Mesodermal cell (in vitro differentiated cells): ENCODE measurements around the gene PDE5A.
"Not testable (repeated sequence)": the region's sequence is repeated elsewhere in the genome, so short reads cannot be mapped to it uniquely, and the experiment has no call there.

ENCODE experiments used
- H3K27ac ChIP-seq: 2 replicates; pipeline ENCODE4 v1.7.0; 2013; ENCODE audit warnings: mild to moderate bottlenecking, low read depth, low read length, moderate library complexity; ENCODE audit not compliant: severe bottlenecking
- H3K36me3 ChIP-seq: 2 replicates; pipeline ENCODE4 v1.7.1; 2013; ENCODE audit warnings: mild to moderate bottlenecking, low read length, moderate library complexity; ENCODE audit not compliant: control insufficient read depth, insufficient read depth
- H3K4me1 ChIP-seq: one replicate; pipeline ENCODE4 v1.7.1; 2013; ENCODE audit warnings: mild to moderate bottlenecking, low read length; ENCODE audit not compliant: insufficient read depth, control insufficient read depth, poor library complexity, severe bottlenecking
- H3K4me3 ChIP-seq: 2 replicates; pipeline ENCODE4 v1.7.0; 2013; ENCODE audit warnings: low read length, control low read depth, mild to moderate bottlenecking; ENCODE audit not compliant: insufficient read depth, poor library complexity, severe bottlenecking; ENCODE audit errors: extremely low read depth
- H3K9me3 ChIP-seq: 2 replicates; pipeline ENCODE4 v1.7.1; 2013; ENCODE audit warnings: mild to moderate bottlenecking, low read length, moderate library complexity; ENCODE audit not compliant: control insufficient read depth
- WGBS, 2 experiments: methylation state at CpG; one replicate each; pipeline ENCODE4 v1.1.5; 2013; ENCODE audit warnings: missing lambda C conversion rate in 2 of 2; ENCODE audit not compliant: insufficient coverage in 2 of 2; 5-methylcytosine and 5-hydroxymethylcytosine counted together

The PDE5A gene

DNA sequence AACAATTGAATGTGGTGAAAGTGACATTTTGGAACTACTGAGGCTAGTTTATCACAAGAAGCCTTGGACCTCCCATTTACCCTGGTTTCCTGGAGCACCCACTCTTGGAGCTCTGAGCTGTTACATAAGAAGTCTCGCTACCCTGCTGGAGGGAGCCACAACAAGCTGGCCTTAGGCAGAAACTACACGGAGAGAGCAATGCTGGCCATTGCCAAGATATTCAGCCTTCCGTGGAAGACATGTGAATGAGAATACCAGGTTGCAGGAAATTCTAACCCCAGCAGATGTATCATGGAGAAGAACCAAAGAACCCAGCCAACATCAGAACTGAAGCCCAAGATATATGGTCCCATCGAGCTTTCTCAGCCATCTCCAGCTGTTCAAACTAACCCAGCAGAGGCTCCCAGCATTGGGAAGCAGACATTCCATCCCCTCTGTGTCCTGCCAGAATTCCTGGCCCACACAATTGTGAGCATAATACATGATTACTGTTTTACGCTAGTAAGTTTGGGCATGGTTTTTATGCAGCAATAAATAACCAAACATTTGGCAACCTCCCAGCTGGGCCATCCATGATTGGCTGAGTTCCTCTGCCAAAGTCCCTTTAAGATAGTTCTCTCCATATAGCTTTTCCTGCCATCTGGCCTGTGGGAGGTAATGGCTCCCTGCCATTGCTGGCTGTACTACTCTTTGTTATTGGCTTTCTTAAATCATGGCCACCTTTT, 17.9 kb upstream of the PDE5A start:
- 88 to 96% methylated on average over 4 to 5 of the region's 5 CpGs for WGBS, 2 experiments
- Histone ChIP-seq H3K9me3 (no peaks in the 10 kb centered on the region), H3K4me3 (no peak overlapping the region), H3K27ac (no peak overlapping the region), H3K36me3 (no peaks in the 10 kb centered on the region), H3K4me1 (no peaks in the 10 kb centered on the region)

DNA sequence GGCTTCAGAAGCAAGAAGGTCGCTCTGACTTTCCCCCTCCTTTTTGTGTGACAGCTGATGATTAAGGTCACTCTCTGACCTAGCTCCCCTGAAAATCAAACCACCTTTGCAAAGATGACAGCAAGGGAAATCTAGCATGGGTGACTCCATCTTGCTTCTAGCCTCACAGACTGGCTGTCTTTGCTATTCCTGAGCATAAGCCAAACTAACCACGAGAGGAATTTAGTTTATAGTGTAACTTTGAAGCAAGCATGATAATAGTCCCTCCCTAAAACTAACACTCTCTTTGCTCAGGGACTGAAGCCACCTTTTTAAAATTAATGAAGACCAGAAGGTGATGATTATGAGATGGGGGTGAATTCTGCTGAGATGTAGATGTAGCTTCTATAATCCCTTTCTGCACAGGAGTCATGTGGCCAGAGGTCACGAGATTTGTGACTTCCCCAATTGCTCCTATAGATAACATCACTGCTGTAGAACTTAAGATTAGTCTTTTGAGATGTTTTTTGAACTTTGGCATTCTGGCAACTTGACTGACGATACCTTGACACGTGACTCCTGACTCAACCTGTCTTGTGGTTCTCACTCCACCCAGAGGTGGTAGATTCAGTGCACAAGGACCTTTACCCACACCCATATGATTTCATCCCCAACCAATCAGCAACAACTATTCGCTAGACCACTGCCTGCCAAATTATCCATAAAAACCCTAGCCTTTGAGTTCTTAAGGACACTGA, 14.9 kb upstream of the PDE5A start:
- Histone ChIP-seq H3K27ac (no peak overlapping the region), H3K9me3 (no peaks in the 10 kb centered on the region), H3K4me3 (no peak overlapping the region), H3K36me3 (no peaks in the 10 kb centered on the region), H3K4me1 (no peaks in the 10 kb centered on the region)
- 90 to 91% methylated on average over 3 to 4 of the region's 6 CpGs for WGBS, 2 experiments

DNA sequence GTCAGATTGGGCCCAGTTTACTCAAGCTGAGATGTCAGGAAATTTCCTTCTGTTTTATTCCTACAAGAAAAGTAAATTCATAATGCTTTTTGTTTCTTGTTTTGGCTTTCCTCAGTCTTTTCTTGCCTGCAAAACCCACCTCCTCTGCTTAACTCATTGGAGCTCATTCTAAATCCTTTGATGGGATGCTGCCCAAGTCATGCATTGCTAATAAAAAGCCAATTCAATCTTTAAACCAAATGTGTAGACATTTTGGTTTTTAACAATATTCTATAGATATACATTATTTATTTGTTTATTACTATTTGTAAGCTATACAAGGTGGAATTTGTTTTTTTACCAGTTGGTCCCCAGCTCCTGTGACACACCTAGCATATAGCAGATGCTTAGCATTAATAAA, 13.2 kb upstream of the PDE5A start:
- no peaks in the 10 kb centered on the region for H3K36me3 ChIP-seq
- H3K9me3 ChIP-seq: no peaks in the 10 kb centered on the region
- H3K27ac ChIP-seq: no peak overlapping the region
- no peaks in the 10 kb centered on the region for H3K4me1 ChIP-seq
- no peak overlapping the region for H3K4me3 ChIP-seq

DNA sequence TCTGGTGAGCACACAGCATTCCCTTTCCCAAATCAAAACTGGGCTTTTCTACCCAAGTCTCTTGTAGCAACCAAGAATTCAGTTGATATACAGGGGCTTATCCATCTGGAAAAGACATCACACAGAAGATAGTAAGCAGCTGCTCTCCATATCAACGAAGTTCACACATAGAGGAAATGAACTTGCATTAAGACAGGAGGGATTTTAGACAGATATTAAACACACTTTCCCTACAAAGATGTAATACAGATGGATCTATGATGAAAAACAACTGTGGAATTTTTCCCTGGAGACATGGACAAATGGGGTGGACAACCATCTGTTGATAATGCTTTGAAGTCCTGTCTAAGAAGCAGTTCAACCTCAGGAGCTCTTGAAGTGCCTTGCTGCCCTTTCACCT, 9.8 kb upstream of the PDE5A start:
- H3K27ac ChIP-seq: no peak overlapping the region
- WGBS, 2 experiments: no CpG with 5 or more reads among the region's 1 CpG
- no peaks in the 10 kb centered on the region for H3K9me3 ChIP-seq
- no peak overlapping the region for H3K4me3 ChIP-seq
- no peaks in the 10 kb centered on the region for H3K4me1 ChIP-seq
- H3K36me3 ChIP-seq: no peaks in the 10 kb centered on the region

DNA sequence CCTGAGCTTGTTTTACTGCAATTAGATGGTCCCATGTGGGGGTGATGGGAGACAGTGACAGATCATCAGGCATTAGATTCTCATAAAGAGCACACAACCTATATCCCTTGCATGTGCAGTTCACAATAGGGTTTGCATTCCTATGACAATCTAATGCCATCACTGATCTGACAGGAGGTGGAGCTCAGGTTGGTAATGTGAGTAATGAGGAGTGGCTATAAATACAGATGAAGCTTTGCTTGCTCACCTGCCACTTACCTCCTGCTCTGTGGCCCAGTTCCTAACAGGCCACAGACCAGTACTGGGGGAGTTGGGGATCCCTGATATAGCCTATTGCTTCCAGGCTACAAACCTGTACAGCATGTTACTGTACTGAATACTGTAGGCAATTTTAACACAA, 8.2 kb upstream of the PDE5A start:
- H3K4me1 ChIP-seq, H3K9me3 ChIP-seq, H3K4me3 ChIP-seq, H3K36me3 ChIP-seq, H3K27ac ChIP-seq: not testable (repeated sequence)

DNA sequence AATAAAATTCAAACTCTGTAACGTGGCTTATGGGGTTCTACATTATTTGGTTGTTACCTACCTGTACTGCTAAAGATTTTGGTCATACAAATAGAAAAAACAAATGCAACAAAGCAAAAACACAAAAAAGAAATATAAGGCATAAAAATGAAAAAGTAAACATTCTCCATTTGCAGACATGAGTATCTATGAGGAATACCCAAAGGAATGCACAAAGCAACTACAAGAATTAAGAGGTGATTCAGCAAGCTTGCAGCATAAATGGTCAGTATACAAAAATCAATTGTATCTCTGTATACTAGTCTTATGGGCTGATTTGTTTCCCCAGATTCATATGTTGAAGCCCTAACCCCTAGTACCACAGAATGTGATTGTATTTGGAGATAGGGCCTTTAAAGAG, 3.6 kb upstream of the PDE5A start:
- no CpG with 5 or more reads among the region's 1 CpG for WGBS, 2 experiments
- Histone ChIP-seq H3K9me3 (no peaks in the 10 kb centered on the region), H3K4me3 (no peak overlapping the region), H3K27ac (no peak overlapping the region), H3K36me3 (no peaks in the 10 kb centered on the region), H3K4me1 (peaks cover 3% of the 10 kb centered on the region)

DNA sequence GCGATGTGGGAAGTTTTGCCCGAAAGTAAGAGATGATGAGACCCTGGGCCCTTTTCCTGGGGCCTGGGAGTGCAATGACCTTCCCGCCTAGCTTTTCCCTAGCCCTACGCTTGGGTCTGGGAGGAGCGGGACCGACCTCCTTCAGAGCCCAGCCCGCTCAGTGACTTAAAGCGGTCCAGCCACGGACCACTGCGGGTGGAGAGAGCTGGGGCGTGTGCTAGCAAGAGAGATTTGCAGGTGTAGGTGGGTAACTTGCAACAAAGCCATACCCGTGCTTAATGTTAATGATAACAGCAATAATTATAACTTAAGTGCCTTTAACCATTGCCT, 503 bp upstream of the PDE5A start:
- H3K4me3 ChIP-seq: peak overlapping the region; percentile 70
- H3K4me1 ChIP-seq: peaks cover 6% of the 10 kb centered on the region
- H3K27ac ChIP-seq: no peak overlapping the region
- H3K9me3 ChIP-seq: no peaks in the 10 kb centered on the region
- H3K36me3 ChIP-seq: peaks cover 2% of the 10 kb centered on the region
- 4 to 7% methylated on average over 5 of the region's 12 CpGs for whole genome bisulfite sequencing, 2 experiments

DNA sequence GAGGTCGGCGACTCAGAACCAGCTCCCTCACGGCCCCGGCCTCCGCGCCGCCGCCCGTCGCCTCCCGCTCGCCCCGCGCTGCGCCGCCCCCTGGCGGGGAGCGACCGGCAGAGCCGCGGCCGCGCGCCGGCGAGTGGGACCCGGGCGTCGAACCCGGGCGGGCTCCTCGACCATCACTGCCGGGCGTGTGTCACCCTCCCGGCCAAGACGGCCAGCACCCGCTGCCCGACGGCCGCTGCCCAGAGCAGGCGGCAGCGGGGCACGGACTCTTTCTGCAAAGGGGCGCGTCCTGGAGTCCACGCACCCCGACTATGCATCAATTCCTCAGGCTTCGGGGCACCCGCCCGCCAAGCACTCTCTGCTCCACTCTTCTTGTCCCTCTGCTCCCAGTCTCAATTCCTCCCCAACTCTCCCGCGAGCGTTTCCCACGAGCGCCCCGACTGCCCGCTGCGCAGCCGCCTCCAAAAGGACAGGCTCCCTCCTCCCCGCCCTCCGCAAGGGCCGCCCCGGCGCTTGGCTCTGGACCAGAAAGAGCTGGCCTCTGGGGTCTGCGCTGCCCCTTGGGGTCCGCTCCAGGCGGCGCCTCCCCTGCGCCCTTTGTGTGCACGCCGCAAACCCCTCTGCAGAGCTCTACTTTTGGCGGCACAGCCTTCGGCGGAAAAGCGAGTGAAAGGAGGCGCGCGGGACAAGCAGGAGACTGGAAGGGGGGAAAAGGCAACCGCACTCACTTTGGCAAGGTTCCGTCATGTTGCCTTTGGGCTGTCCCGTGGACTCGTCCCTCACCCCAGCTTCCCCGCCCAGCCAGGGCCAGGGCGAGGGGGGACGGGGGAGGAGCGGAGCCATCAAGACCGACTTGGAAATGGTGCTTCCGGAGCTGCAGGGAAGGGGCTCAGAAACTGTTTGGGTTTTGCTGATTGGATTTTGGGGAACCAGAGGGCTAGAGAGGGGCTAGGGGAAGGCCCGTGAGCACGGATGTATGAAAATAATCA, 1.0 kb downstream of the PDE5A start:
- Histone ChIP-seq H3K9me3 (no peaks in the 10 kb centered on the region), H3K4me3 (peak overlapping the region; percentile 70), H3K4me1 (peaks cover 6% of the 10 kb centered on the region), H3K27ac (peak overlapping the region; percentile 13), H3K36me3 (peaks cover 2% of the 10 kb centered on the region)
- 0% methylated on average over 59 to 62 of the region's 90 CpGs for WGBS, 2 experiments

DNA sequence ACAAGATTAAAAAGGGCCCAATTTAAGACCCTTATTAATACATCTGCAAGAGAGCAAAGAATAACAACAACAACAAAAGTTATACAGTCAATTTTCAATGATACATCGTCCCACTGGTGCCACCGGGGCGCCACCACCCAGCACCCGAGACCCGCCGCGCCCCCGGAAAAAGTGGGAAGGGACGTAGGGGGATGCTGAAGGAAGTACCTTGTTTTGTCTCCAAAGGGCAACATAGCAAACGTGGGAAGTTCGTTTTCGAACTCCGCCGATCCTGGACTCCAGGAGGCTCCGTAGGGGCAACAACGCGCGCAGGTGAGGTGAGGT, 1.7 kb downstream of the PDE5A start:
- H3K4me3 ChIP-seq: peak overlapping the region; percentile 70
- peaks cover 6% of the 10 kb centered on the region for H3K4me1 ChIP-seq
- no peak overlapping the region for H3K27ac ChIP-seq
- peaks cover 2% of the 10 kb centered on the region for H3K36me3 ChIP-seq
- no peaks in the 10 kb centered on the region for H3K9me3 ChIP-seq
- WGBS, 2 experiments: 1 to 6% methylated on average over 9 to 11 of the region's 18 CpGs

DNA sequence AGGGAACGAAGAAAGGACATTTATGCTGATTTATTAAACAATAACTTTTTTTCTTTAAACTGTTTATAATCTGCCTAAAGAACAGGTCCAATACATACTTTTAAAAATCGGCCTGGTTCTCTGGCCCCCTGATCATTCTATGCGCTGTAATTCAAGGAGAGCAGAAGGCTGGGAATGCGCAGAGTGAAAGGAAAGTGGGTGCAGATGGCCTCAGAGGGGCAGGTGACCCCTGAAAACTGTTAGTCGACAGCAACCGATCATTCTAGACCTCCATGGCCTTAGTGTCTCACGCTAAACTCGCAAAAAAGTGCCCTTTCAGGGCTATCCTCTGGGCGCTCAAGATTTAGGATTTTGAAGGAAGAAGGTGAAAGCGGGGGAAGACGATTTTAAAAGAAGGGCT, 2.2 kb downstream of the PDE5A start:
- WGBS, 2 experiments: 75 to 78% methylated on average over 7 of the region's 11 CpGs
- Histone ChIP-seq H3K27ac (no peak overlapping the region), H3K4me3 (peak overlapping the region; percentile 70), H3K36me3 (peaks cover 2% of the 10 kb centered on the region), H3K9me3 (no peaks in the 10 kb centered on the region), H3K4me1 (peaks cover 6% of the 10 kb centered on the region)
